ENCODE results near the gene XPO6.

DNA sequence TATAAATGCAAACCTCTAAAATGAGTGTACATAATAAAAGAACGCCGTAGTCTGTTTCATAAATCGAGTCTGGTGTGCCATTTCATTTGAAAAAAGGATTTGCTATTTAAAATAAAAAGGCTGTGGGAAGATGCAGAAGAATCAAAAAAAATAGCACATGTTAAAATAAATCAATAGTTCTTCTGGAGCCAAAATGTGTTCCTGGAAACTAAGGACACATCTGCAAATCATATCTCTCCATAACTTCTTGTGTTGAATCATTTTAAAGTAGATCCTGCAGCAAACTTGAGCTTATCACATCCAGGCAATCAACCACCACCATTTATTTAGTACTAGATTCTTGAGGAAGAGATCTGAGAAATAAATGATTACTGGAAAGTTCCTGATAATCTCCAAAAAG, 29.0 kb downstream of the XPO6 start:
- TF ChIP-seq, protein P1, sequence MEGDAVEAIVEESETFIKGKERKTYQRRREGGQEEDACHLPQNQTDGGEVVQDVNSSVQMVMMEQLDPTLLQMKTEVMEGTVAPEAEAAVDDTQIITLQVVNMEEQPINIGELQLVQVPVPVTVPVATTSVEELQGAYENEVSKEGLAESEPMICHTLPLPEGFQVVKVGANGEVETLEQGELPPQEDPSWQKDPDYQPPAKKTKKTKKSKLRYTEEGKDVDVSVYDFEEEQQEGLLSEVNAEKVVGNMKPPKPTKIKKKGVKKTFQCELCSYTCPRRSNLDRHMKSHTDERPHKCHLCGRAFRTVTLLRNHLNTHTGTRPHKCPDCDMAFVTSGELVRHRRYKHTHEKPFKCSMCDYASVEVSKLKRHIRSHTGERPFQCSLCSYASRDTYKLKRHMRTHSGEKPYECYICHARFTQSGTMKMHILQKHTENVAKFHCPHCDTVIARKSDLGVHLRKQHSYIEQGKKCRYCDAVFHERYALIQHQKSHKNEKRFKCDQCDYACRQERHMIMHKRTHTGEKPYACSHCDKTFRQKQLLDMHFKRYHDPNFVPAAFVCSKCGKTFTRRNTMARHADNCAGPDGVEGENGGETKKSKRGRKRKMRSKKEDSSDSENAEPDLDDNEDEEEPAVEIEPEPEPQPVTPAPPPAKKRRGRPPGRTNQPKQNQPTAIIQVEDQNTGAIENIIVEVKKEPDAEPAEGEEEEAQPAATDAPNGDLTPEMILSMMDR (IDR thresholded peaks at IDR 0.05; ENCODE audit: low read depth, low read length, missing input control), result no peak
- TF ChIP-seq GABPA (IDR thresholded peaks at IDR 0.05 in 1 of 2, conservative IDR thresholded peaks at IDR 0.05 in 1 of 2) (no peak), FOXA1 (IDR thresholded peaks at IDR 0.05) (no peak), SP1 (IDR thresholded peaks at IDR 0.05) (no peak), RAD21 (IDR thresholded peaks at IDR 0.05) (no peak), YY1 (IDR thresholded peaks at IDR 0.05) (no peak), HNF4A (conservative IDR thresholded peaks at IDR 0.05) (no peak), TAF1 (conservative IDR thresholded peaks at IDR 0.05) (no peak), JUND (IDR thresholded peaks at IDR 0.05) (no peak), HNF4G (IDR thresholded peaks at IDR 0.05) (no peak), RXRA (IDR thresholded peaks at IDR 0.05) (no peak)
- TF ChIP-seq, protein P2, sequence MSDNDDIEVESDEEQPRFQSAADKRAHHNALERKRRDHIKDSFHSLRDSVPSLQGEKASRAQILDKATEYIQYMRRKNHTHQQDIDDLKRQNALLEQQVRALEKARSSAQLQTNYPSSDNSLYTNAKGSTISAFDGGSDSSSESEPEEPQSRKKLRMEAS (IDR thresholded peaks at IDR 0.05), result no peak
- TF ChIP-seq, protein P3, sequence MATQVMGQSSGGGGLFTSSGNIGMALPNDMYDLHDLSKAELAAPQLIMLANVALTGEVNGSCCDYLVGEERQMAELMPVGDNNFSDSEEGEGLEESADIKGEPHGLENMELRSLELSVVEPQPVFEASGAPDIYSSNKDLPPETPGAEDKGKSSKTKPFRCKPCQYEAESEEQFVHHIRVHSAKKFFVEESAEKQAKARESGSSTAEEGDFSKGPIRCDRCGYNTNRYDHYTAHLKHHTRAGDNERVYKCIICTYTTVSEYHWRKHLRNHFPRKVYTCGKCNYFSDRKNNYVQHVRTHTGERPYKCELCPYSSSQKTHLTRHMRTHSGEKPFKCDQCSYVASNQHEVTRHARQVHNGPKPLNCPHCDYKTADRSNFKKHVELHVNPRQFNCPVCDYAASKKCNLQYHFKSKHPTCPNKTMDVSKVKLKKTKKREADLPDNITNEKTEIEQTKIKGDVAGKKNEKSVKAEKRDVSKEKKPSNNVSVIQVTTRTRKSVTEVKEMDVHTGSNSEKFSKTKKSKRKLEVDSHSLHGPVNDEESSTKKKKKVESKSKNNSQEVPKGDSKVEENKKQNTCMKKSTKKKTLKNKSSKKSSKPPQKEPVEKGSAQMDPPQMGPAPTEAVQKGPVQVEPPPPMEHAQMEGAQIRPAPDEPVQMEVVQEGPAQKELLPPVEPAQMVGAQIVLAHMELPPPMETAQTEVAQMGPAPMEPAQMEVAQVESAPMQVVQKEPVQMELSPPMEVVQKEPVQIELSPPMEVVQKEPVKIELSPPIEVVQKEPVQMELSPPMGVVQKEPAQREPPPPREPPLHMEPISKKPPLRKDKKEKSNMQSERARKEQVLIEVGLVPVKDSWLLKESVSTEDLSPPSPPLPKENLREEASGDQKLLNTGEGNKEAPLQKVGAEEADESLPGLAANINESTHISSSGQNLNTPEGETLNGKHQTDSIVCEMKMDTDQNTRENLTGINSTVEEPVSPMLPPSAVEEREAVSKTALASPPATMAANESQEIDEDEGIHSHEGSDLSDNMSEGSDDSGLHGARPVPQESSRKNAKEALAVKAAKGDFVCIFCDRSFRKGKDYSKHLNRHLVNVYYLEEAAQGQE (IDR thresholded peaks at IDR 0.05), result no peak
- TF ChIP-seq, protein P4, sequence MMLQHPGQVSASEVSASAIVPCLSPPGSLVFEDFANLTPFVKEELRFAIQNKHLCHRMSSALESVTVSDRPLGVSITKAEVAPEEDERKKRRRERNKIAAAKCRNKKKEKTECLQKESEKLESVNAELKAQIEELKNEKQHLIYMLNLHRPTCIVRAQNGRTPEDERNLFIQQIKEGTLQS (IDR thresholded peaks at IDR 0.05), result no peak
